ENCODE data around the gene MPST. TPM values are rescaled to one million over a fixed set of nuclear protein-coding genes. Genes with fewer than 3 reads are reported as not detected.

MPST gene
- total and polyA plus RNA-seq, 2 donors (not counting 1 experiment from before 2014, with no cell fraction given) = 14.8 to 51.5 TPM

GRCh38 chr22:37026325-37026724, 6.8 kb downstream of the MPST start:
- H3K36me3 ChIP-seq (ENCODE audit: control insufficient read depth, insufficient read depth, low read length) = peaks cover 8% of the 10 kb centered on the region
- DNase-seq (ENCODE audit: low read depth in 2 of 2) = no peak
- no peak overlapping the region for H3K4me2 ChIP-seq (ENCODE audit: extremely low read depth, insufficient read depth, low read length)
- no peak for TF ChIP-seq EZH2 (IDR thresholded peaks at IDR 0.05; ENCODE audit: low read length, missing control alignments)
- no peak for TF ChIP-seq CTCF (conservative IDR thresholded peaks at IDR 0.05 in 1 of 2, IDR thresholded peaks at IDR 0.05 in 1 of 2; ENCODE audit: low read depth in 1 of 2, low read length in 2 of 2)
- H3K9ac ChIP-seq (ENCODE audit: insufficient read depth, low read length) = no peak overlapping the region
- H2AFZ ChIP-seq (ENCODE audit: low read length) = no peak overlapping the region
- H3K4me3 ChIP-seq (replicated peaks in 1 of 4; ENCODE audit: control extremely low read depth in 1 of 4, insufficient read depth in 1 of 4, low read depth in 3 of 4, low read length in 4 of 4) = no peak overlapping the region
- no peaks in the 10 kb centered on the region for H4K20me1 ChIP-seq (ENCODE audit: control insufficient read depth, extremely low read depth, insufficient read depth, low read length)
- no peaks in the 10 kb centered on the region for H3K9me3 ChIP-seq (ENCODE audit: control insufficient read depth, insufficient read depth, low read depth, low read length)
- no peaks in the 10 kb centered on the region for H3K27me3 ChIP-seq (ENCODE audit: control insufficient read depth, insufficient read depth, low read length)
- no peak overlapping the region for H3K27ac ChIP-seq (ENCODE audit: insufficient read depth, low read length)
- no peaks in the 10 kb centered on the region for H3K4me1 ChIP-seq (ENCODE audit: control insufficient read depth, extremely low read depth, insufficient read depth, low read length)
- no peaks in the 10 kb centered on the region for H3K79me2 ChIP-seq (ENCODE audit: control insufficient read depth, insufficient read depth, low read length)

GRCh38 chr22:37027556-37027955, 8.0 kb downstream of the MPST start:
- Histone ChIP-seq H4K20me1 (ENCODE audit: control insufficient read depth, extremely low read depth, insufficient read depth, low read length) (no peaks in the 10 kb centered on the region), H3K79me2 (ENCODE audit: control insufficient read depth, insufficient read depth, low read length) (no peaks in the 10 kb centered on the region), H3K36me3 (ENCODE audit: control insufficient read depth, insufficient read depth, low read length) (peaks cover 8% of the 10 kb centered on the region), H2AFZ (ENCODE audit: low read length) (no peak overlapping the region), H3K4me2 (ENCODE audit: extremely low read depth, insufficient read depth, low read length) (no peak overlapping the region), H3K4me1 (ENCODE audit: control insufficient read depth, extremely low read depth, insufficient read depth, low read length) (no peaks in the 10 kb centered on the region), H3K4me3 (replicated peaks in 1 of 4; ENCODE audit: control extremely low read depth in 1 of 4, insufficient read depth in 1 of 4, low read depth in 3 of 4, low read length in 4 of 4) (no peak overlapping the region), H3K27ac (ENCODE audit: insufficient read depth, low read length) (no peak overlapping the region), H3K9me3 (ENCODE audit: control insufficient read depth, insufficient read depth, low read depth, low read length) (no peaks in the 10 kb centered on the region), H3K27me3 (ENCODE audit: control insufficient read depth, insufficient read depth, low read length) (no peaks in the 10 kb centered on the region), H3K9ac (ENCODE audit: insufficient read depth, low read length) (no peak overlapping the region)
- no peak for DNase-seq (ENCODE audit: low read depth in 2 of 2)
- TF ChIP-seq EZH2 (IDR thresholded peaks at IDR 0.05; ENCODE audit: low read length, missing control alignments) (no peak), CTCF (conservative IDR thresholded peaks at IDR 0.05 in 1 of 2, IDR thresholded peaks at IDR 0.05 in 1 of 2; ENCODE audit: low read depth in 1 of 2, low read length in 2 of 2) (no peak)

- Histone ChIP-seq H3K4me2 (ENCODE audit: extremely low read depth, insufficient read depth, low read length) (no peak overlapping the region), H3K4me1 (ENCODE audit: control insufficient read depth, extremely low read depth, insufficient read depth, low read length) (no peaks in the 10 kb centered on the region), H3K36me3 (ENCODE audit: control insufficient read depth, insufficient read depth, low read length) (peaks cover 8% of the 10 kb centered on the region), H3K79me2 (ENCODE audit: control insufficient read depth, insufficient read depth, low read length) (no peaks in the 10 kb centered on the region), H3K27me3 (ENCODE audit: control insufficient read depth, insufficient read depth, low read length) (no peaks in the 10 kb centered on the region), H3K9ac (ENCODE audit: insufficient read depth, low read length) (no peak overlapping the region), H2AFZ (ENCODE audit: low read length) (no peak overlapping the region), H3K27ac (ENCODE audit: insufficient read depth, low read length) (no peak overlapping the region), H3K9me3 (ENCODE audit: control insufficient read depth, insufficient read depth, low read depth, low read length) (no peaks in the 10 kb centered on the region), H4K20me1 (ENCODE audit: control insufficient read depth, extremely low read depth, insufficient read depth, low read length) (no peaks in the 10 kb centered on the region), H3K4me3 (replicated peaks in 1 of 4; ENCODE audit: control extremely low read depth in 1 of 4, insufficient read depth in 1 of 4, low read depth in 3 of 4, low read length in 4 of 4) (no peak overlapping the region)
- no peak for DNase-seq (ENCODE audit: low read depth in 2 of 2)
- no peak for TF ChIP-seq CTCF (conservative IDR thresholded peaks at IDR 0.05 in 1 of 2, IDR thresholded peaks at IDR 0.05 in 1 of 2; ENCODE audit: low read depth in 1 of 2, low read length in 2 of 2)
Observed at GRCh38 chr22:37028692-37029674, 9.4 kb downstream of the MPST start.

All from fibroblast of lung (primary cell).